DOHH2 (cell line): Measurements from ENCODE around the gene FKBP1B.
A peak's percentile ranks its signal among the peaks of the same experiment; 100 is the strongest.

Source experiments
- H3F3A ChIP-seq: fragments of 200-600 bp; sonication (generic), shearing (Covaris generic); 2 replicates; pipeline ENCODE4 v1.6.0; 2016; ENCODE audit warnings: antibody characterized with exemption, mild to moderate bottlenecking; ENCODE audit not compliant: control insufficient read depth, insufficient read depth
- H3K27ac ChIP-seq: fragments of 200-600 bp; sonication (generic); 2 replicates; pipeline ENCODE4 v1.5.1; 2014; ENCODE audit warnings: low read depth, mild to moderate bottlenecking, low read length, moderate library complexity
- H3K27me3 ChIP-seq: fragments of 200-600 bp; sonication (generic); 2 replicates; pipeline ENCODE4 v1.6.1; 2014; ENCODE audit warnings: mild to moderate bottlenecking, low read length, mixed read lengths; ENCODE audit not compliant: control insufficient read depth
- H3K36me3 ChIP-seq: fragments of 200-600 bp; sonication (generic); 2 replicates; pipeline ENCODE4 v1.6.1; 2014; ENCODE audit warnings: mild to moderate bottlenecking, low read length, moderate library complexity, mixed read lengths; ENCODE audit not compliant: control insufficient read depth
- H3K4me1 ChIP-seq: fragments of 200-600 bp; sonication (generic); 2 replicates; pipeline ENCODE4 v1.6.1; 2014; ENCODE audit warnings: mild to moderate bottlenecking, low read length, mixed read lengths; ENCODE audit not compliant: control insufficient read depth
- H3K4me2 ChIP-seq: fragments of 200-600 bp; sonication (generic); 2 replicates; pipeline ENCODE4 v1.6.0; 2014; ENCODE audit warnings: mild to moderate bottlenecking, low read length, moderate library complexity
- H3K4me3 ChIP-seq: fragments of 200-600 bp; sonication (generic); 2 replicates; pipeline ENCODE4 v1.5.1; 2014; ENCODE audit warnings: mild to moderate bottlenecking, low read length, mixed read lengths
- H3K79me2 ChIP-seq: fragments of 200-600 bp; sonication (generic); 2 replicates; pipeline ENCODE4 v1.6.1; 2014; ENCODE audit warnings: mild to moderate bottlenecking, low read length, mixed read lengths; ENCODE audit not compliant: control insufficient read depth
- H3K9me2 ChIP-seq: fragments of 200-600 bp; sonication (generic); replicated peaks from 2 replicates; pipeline ENCODE4 v1.6.1; 2014; ENCODE audit warnings: mild to moderate bottlenecking, low read length, mixed read lengths; ENCODE audit not compliant: control insufficient read depth
- H3K9me3 ChIP-seq: fragments of 200-600 bp; sonication (generic); 2 replicates; pipeline ENCODE4 v1.6.1; 2014; ENCODE audit warnings: antibody characterized with exemption, low read length, mixed read lengths; ENCODE audit not compliant: control insufficient read depth, insufficient read depth
- H4K20me1 ChIP-seq: fragments of 200-600 bp; sonication (generic); 2 replicates; pipeline ENCODE4 v1.6.0; 2014; ENCODE audit warnings: low read depth, mild to moderate bottlenecking, antibody characterized with exemption, low read length, moderate library complexity; ENCODE audit not compliant: control insufficient read depth, insufficient read depth
- CTCF ChIP-seq: fragments of 200-600 bp; sonication (generic); IDR thresholded peaks from one replicate; pipeline ENCODE4 v1.5.1; 2014; ENCODE audit warnings: antibody characterized with exemption, mild to moderate bottlenecking, low read depth, low read length; ENCODE audit not compliant: poor library complexity, severe bottlenecking
- EZH2phosphoT487 ChIP-seq: fragments of 200-600 bp; sonication (generic); IDR thresholded peaks from 2 replicates; pipeline ENCODE4 v1.6.1; 2017; ENCODE audit warnings: borderline replicate concordance, mild to moderate bottlenecking, antibody characterized with exemption, low read length, moderate library complexity, mixed read lengths

Gene FKBP1B

DNA sequence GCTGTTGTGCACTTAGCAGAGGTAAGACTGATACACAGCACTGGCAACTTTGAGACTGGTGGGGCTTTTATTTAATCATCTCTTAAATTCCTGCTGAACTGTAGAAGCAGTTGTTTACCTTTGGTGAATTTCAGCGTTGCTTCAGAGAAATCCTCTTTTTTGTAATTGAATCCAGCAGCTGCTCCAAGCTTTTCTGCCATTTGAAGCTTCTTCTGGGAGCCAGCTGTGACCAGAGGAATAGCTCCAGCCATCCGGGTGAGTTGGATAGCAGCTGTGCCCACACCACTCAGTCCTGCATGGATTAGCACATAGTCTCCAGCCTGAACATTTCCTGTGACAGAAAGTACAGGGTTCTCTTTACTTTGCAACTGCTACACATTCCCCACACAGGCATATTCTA, 31.2 kb downstream of the FKBP1B start:
- no peak overlapping the region for H3K27ac ChIP-seq
- TF ChIP-seq EZH2phosphoT487 (no peak), CTCF (no peak)
- peaks cover 25% of the 10 kb centered on the region for H3K4me1 ChIP-seq
- no peak overlapping the region for H3K4me2 ChIP-seq
- peaks cover 5% of the 10 kb centered on the region for H3K79me2 ChIP-seq
- H3K4me3 ChIP-seq = no peak overlapping the region
- no peaks in the 10 kb centered on the region for H3K27me3 ChIP-seq
- no peaks in the 10 kb centered on the region for H3K9me3 ChIP-seq
- peaks cover 7% of the 10 kb centered on the region for H3K36me3 ChIP-seq
- H3K9me2 ChIP-seq = no peaks in the 10 kb centered on the region
- no peaks in the 10 kb centered on the region for H4K20me1 ChIP-seq
- H3F3A ChIP-seq = 0 out of 2 replicates have a peak, but pooled peaks cover 7% of the 10 kb centered on the region

DNA sequence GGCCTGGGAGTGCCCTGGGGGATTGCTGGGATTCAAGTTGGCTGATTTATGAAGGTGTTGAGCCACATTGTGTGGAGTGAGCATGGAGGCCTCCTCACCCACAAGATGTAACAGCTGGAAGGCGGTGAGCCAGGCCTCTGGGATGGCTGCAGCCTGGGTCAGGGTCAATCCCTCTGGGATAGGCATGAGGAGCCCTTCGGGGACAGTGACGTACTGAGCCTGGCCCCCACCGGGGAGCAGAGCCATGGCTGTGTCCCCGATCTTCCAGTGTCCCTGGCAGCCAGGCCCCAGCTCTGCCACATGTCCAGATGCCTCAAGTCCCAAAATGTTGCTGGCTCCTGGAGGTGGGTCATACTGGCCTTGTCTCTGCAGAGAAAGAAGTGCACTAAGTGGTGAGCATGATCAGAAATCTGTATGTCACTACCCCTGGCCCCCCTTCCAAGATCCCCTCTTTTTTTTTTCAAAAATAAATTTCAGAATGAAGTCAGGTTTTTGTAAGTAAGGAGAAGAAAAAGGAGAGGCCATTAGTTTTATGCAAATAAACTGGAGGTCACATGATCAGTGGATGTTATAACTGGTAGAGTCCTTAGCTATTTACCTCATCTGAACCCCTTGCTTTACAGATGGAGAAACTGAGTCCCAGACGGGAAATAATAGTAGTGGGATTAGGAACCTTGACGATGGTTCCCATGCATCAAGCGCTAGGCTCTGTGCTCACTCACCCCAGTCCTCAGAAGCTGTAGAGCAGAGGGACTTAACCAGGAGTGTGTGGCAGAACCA, 33.4 kb downstream of the FKBP1B start:
- H3F3A ChIP-seq = peaks cover 7% of the 10 kb centered on the region; the same call in 1 of the 2 replicates
- peak overlapping the region; percentile 91 for H3K4me2 ChIP-seq
- H3K79me2 ChIP-seq = no peaks in the 10 kb centered on the region
- H3K4me1 ChIP-seq = peaks cover 16% of the 10 kb centered on the region
- H3K27ac ChIP-seq = peak overlapping the region; percentile 55
- peaks cover 4% of the 10 kb centered on the region; the same call in 1 of the 2 replicates for H3K36me3 ChIP-seq
- H4K20me1 ChIP-seq = no peaks in the 10 kb centered on the region
- H3K27me3 ChIP-seq = no peaks in the 10 kb centered on the region
- no peak for TF ChIP-seq EZH2phosphoT487
- no peak for TF ChIP-seq CTCF
- H3K4me3 ChIP-seq = peak overlapping the region; percentile 84
- no peaks in the 10 kb centered on the region for H3K9me3 ChIP-seq
- no peaks in the 10 kb centered on the region for H3K9me2 ChIP-seq

- Histone ChIP-seq H3K79me2 (no peaks in the 10 kb centered on the region), H3K4me2 (peak overlapping the region; percentile 91), H3K4me1 (peaks cover 16% of the 10 kb centered on the region), H4K20me1 (no peaks in the 10 kb centered on the region), H3K27me3 (no peaks in the 10 kb centered on the region), H3K36me3 (peaks cover 4% of the 10 kb centered on the region; the same call in 1 of the 2 replicates), H3F3A (peaks cover 4% of the 10 kb centered on the region; the same call in 1 of the 2 replicates), H3K9me3 (no peaks in the 10 kb centered on the region), H3K9me2 (no peaks in the 10 kb centered on the region), H3K27ac (peak overlapping the region; percentile 55), H3K4me3 (peak overlapping the region; percentile 84)
- no peak for TF ChIP-seq EZH2phosphoT487
Measured at GRCh38 chr2:24083567-24084385, 34.2 kb downstream of the FKBP1B start.
